Activated CD8-positive, alpha-beta T cell treated with anti-CD3 and anti-CD28 coated beads for 36 hours (primary cell): Measurements from ENCODE around the gene ZFP3. TPM values are rescaled to one million over a fixed set of nuclear protein-coding genes. Genes with fewer than 3 reads are reported as not detected.
"Not testable (repeated sequence)": the region's sequence is repeated elsewhere in the genome, so short reads cannot be mapped to it uniquely, and the experiment has no call there.

Experiments
- ATAC-seq: fragments of 200-7000 bp; cut with Tn5 transposase; one replicate; pipeline ENCODE4 v1.10.0; 2021; ENCODE audit warnings: mild to moderate bottlenecking, moderate library complexity
- CTCF ChIA-PET: fragments of 350-600 bp; sonication (Branson Sonifier 250); formaldehyde crosslinking; loops from one replicate; lab custom pipeline; 2021; ENCODE audit warnings: antibody characterized with exemption; lab: Charles Lee
- POLR2A ChIA-PET: fragments of 350-600 bp; sonication (Branson Sonifier 250); formaldehyde crosslinking; loops from one replicate; lab custom pipeline; 2021; ENCODE audit warnings: antibody characterized with exemption; lab: Charles Lee
- DNase-seq: peaks from one replicate; pipeline ENCODE4 v3.0.0-alpha.2; 2020
- H3K27ac Mint-ChIP-seq: one replicate; pipeline ENCODE4 v1.8.0; 2021; ENCODE audit warnings: mild to moderate bottlenecking, mixed read lengths
- H3K27me3 Mint-ChIP-seq: one replicate; pipeline ENCODE4 v1.8.0; 2021; ENCODE audit warnings: mixed read lengths
- H3K36me3 Mint-ChIP-seq: one replicate; pipeline ENCODE4 v1.8.0; 2021; ENCODE audit warnings: low read depth, mixed read lengths
- H3K4me1 Mint-ChIP-seq: one replicate; pipeline ENCODE4 v1.8.0; 2021; ENCODE audit warnings: low read depth, mixed read lengths
- H3K4me3 Mint-ChIP-seq: one replicate; pipeline ENCODE4 v1.8.0; 2021; ENCODE audit warnings: mild to moderate bottlenecking, moderate library complexity, mixed read lengths
- H3K9me3 Mint-ChIP-seq: one replicate; pipeline ENCODE4 v1.8.0; 2021; ENCODE audit warnings: mixed read lengths
- CTCF ChIP-seq: fragments of 200-600 bp; IDR thresholded peaks from one replicate; pipeline ENCODE4 v1.8.0; 2022; ENCODE audit warnings: antibody characterized with exemption, mild to moderate bottlenecking
- intact Hi-C: fragments of 100-400 bp; cut with micrococcal nuclease; formaldehyde crosslinking; loops from one replicate; pipeline ENCODE4 v1.10.0; 2022
- total RNA-seq, 2 experiments: library from RNA; stranded (reverse); gene quantifications; one replicate each; pipeline ENCODE4 v1.2.3, GENCODE V29; 2021

ZFP3 gene
- total RNA-seq, 2 experiments from 2014 or later = 1.5 to 1.9 TPM

- no peaks in the 10 kb centered on the region for H3K36me3 Mint-ChIP-seq
- ChIA-PET POLR2A (interaction anchor here (0.7 kb wide), 1 partner anchor 266 kb away, joined by 3 read pairs; no protein-coding TSS in a partner anchor), CTCF (no interaction called here)
- ATAC-seq = no peak
- no peak for DNase-seq
- intact Hi-C loops = no loop called here
- H3K9me3 Mint-ChIP-seq = no peaks in the 10 kb centered on the region
- H3K4me3 Mint-ChIP-seq = no peak overlapping the region
- no peaks in the 10 kb centered on the region for H3K4me1 Mint-ChIP-seq
- H3K27me3 Mint-ChIP-seq = peaks cover 16% of the 10 kb centered on the region
- no peak overlapping the region for H3K27ac Mint-ChIP-seq
- TF ChIP-seq CTCF = no peak
Observed at GRCh38 chr17:5127910-5128309, 49.6 kb downstream of the ZFP3 start.

GRCh38 chr17:5128387-5128786, 50.1 kb downstream of the ZFP3 start:
- ATAC-seq, H3K36me3 Mint-ChIP-seq, H3K9me3 Mint-ChIP-seq, CTCF ChIA-PET, H3K4me1 Mint-ChIP-seq, H3K27ac Mint-ChIP-seq, POLR2A ChIA-PET, intact Hi-C loops, H3K4me3 Mint-ChIP-seq, DNase-seq: not testable (repeated sequence)
- H3K27me3 Mint-ChIP-seq = peaks cover 16% of the 10 kb centered on the region

- Mint-ChIP-seq H3K27ac (no peak overlapping the region), H3K27me3 (peaks cover 10% of the 10 kb centered on the region), H3K9me3 (no peaks in the 10 kb centered on the region), H3K36me3 (no peaks in the 10 kb centered on the region), H3K4me1 (no peaks in the 10 kb centered on the region), H3K4me3 (no peak overlapping the region)
- intact Hi-C loops = no loop called here
- ChIA-PET CTCF (no interaction called here), POLR2A (no interaction called here)
- DNase-seq (no peak), ATAC-seq (no peak)
- no peak for TF ChIP-seq CTCF
Observed at GRCh38 chr17:5128905-5129535, 50.8 kb downstream of the ZFP3 start.

GRCh38 chr17:5129770-5130169, 51.5 kb downstream of the ZFP3 start:
- CTCF ChIA-PET, intact Hi-C loops, H3K36me3 Mint-ChIP-seq, DNase-seq, H3K4me1 Mint-ChIP-seq, H3K4me3 Mint-ChIP-seq, H3K9me3 Mint-ChIP-seq, ATAC-seq, POLR2A ChIA-PET, H3K27me3 Mint-ChIP-seq, H3K27ac Mint-ChIP-seq: not testable (repeated sequence)

- H3K36me3 Mint-ChIP-seq, H3K4me1 Mint-ChIP-seq, DNase-seq, CTCF ChIA-PET, ATAC-seq, POLR2A ChIA-PET, intact Hi-C loops, H3K9me3 Mint-ChIP-seq, H3K27ac Mint-ChIP-seq, H3K27me3 Mint-ChIP-seq, H3K4me3 Mint-ChIP-seq: not testable (repeated sequence)
Observed at GRCh38 chr17:5130261-5130660, 52.0 kb downstream of the ZFP3 start.

- CTCF ChIA-PET, ATAC-seq, intact Hi-C loops, POLR2A ChIA-PET, H3K9me3 Mint-ChIP-seq, H3K4me3 Mint-ChIP-seq, H3K27ac Mint-ChIP-seq, H3K36me3 Mint-ChIP-seq, DNase-seq, H3K4me1 Mint-ChIP-seq, H3K27me3 Mint-ChIP-seq: not testable (repeated sequence)
Observed at GRCh38 chr17:5130687-5131086, 52.4 kb downstream of the ZFP3 start.

- DNase-seq (no peak), ATAC-seq (no peak)
- ChIA-PET POLR2A (no interaction called here), CTCF (no interaction called here)
- Mint-ChIP-seq H3K4me3 (no peak overlapping the region), H3K9me3 (no peaks in the 10 kb centered on the region), H3K27me3 (peaks cover 4% of the 10 kb centered on the region), H3K4me1 (no peaks in the 10 kb centered on the region), H3K27ac (no peak overlapping the region), H3K36me3 (no peaks in the 10 kb centered on the region)
- intact Hi-C loops = no loop called here
- TF ChIP-seq CTCF = no peak
Observed at GRCh38 chr17:5131146-5131715, 53.0 kb downstream of the ZFP3 start.

GRCh38 chr17:5131799-5132502, 53.7 kb downstream of the ZFP3 start:
- H3K9me3 Mint-ChIP-seq, H3K4me3 Mint-ChIP-seq, intact Hi-C loops, ATAC-seq, DNase-seq, H3K36me3 Mint-ChIP-seq, CTCF ChIA-PET, H3K27ac Mint-ChIP-seq, H3K4me1 Mint-ChIP-seq, H3K27me3 Mint-ChIP-seq, POLR2A ChIA-PET: not testable (repeated sequence)
